Thyroid gland (tissue), 4 donors: ENCODE measurements around the gene ACKR3.

ENCODE experiments used
- POLR2A ChIP-seq, 2 donors: fragments of 450-650 bp; IDR thresholded peaks; one replicate each; pipeline ENCODE4 v1.6.1; 2017; ENCODE audit warnings: antibody characterized with exemption in 2 of 2, mild to moderate bottlenecking in 2 of 2, moderate library complexity in 1 of 2
- TF ChIP-seq, protein P1 (sequence below), 6 experiments: fragments of 200-600 bp in 3 of 6; fragments of 450-650 bp in 3 of 6; sonication (generic) in 3 of 6; IDR thresholded peaks; one replicate each; pipeline ENCODE4 v1.5.1; 2016 to 2019; ENCODE audit warnings: antibody characterized with exemption in 6 of 6, mild to moderate bottlenecking in 2 of 6, inconsistent platforms in 1 of 6, moderate library complexity in 1 of 6

DNA sequence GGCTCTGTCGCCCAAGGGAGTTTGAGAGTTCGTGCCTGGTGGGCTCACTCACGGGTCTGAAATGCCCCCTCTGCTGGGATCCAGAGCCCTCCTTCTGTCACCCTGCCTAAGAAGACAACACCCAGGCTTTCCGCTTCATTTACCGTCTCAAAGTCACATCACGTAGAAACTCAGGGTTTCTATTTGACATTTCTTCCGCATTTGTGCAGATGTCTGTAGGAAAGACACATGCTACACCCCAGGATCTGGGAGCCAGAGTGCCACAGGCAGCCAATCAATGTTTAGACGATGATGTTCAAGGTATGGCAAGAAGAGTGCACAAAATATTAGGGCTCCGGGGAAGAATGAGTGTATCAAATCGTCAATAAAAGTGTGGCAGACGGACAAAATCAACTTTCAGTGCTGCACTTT, 24.4 kb upstream of the ACKR3 start:
- TF ChIP-seq, protein P1, sequence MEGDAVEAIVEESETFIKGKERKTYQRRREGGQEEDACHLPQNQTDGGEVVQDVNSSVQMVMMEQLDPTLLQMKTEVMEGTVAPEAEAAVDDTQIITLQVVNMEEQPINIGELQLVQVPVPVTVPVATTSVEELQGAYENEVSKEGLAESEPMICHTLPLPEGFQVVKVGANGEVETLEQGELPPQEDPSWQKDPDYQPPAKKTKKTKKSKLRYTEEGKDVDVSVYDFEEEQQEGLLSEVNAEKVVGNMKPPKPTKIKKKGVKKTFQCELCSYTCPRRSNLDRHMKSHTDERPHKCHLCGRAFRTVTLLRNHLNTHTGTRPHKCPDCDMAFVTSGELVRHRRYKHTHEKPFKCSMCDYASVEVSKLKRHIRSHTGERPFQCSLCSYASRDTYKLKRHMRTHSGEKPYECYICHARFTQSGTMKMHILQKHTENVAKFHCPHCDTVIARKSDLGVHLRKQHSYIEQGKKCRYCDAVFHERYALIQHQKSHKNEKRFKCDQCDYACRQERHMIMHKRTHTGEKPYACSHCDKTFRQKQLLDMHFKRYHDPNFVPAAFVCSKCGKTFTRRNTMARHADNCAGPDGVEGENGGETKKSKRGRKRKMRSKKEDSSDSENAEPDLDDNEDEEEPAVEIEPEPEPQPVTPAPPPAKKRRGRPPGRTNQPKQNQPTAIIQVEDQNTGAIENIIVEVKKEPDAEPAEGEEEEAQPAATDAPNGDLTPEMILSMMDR (IDR thresholded peaks at IDR 0.05) = no peak
- TF ChIP-seq POLR2A (IDR thresholded peaks at IDR 0.05) = no peak
